ENCODE data around the gene CCDC137. TPM values are rescaled to one million over a fixed set of nuclear protein-coding genes. Genes with fewer than 3 reads are reported as not detected.

CCDC137 gene
- total and polyA plus RNA-seq, 2 of the 13 experiments (the other 11 are each of a cell fraction or from before 2014, with no cell fraction given), result 14.6 to 39.1 TPM

GRCh38 chr17:81701288-81702071 lies 34.9 kb downstream of the CCDC137 start (continued):
- TF ChIP-seq ATF3 (CRISPR knock-in tag; IDR thresholded peaks at IDR 0.05) (0 out of 2 replicates have a peak, but pooled peaks have one; percentile 4), REL (CRISPR knock-in tag; conservative IDR thresholded peaks at IDR 0.05) (no peak; the same call in 1 of the 2 replicates), IRX3 (CRISPR knock-in tag; IDR thresholded peaks at IDR 0.05; ENCODE audit: borderline replicate concordance, low read depth) (no peak), E2F1 (CRISPR knock-in tag; IDR thresholded peaks at IDR 0.05) (no peak), ZNF576 (CRISPR knock-in tag; IDR thresholded peaks at IDR 0.05) (0 out of 2 replicates have a peak, but pooled peaks have one; percentile 40), ATF6 (CRISPR knock-in tag; conservative IDR thresholded peaks at IDR 0.05) (no peak), DMAP1 (CRISPR knock-in tag; IDR thresholded peaks at IDR 0.05) (no peak), STAT5B (CRISPR knock-in tag; IDR thresholded peaks at IDR 0.05) (no peak), ZNF644 (CRISPR knock-in tag; IDR thresholded peaks at IDR 0.05; ENCODE audit: low read depth) (no peak), KLF16 (CRISPR knock-in tag; IDR thresholded peaks at IDR 0.05) (no peak), ZNF616 (CRISPR knock-in tag; IDR thresholded peaks at IDR 0.05; ENCODE audit: low read depth) (no peak), TEF (CRISPR knock-in tag; IDR thresholded peaks at IDR 0.05) (no peak), DRAP1 (CRISPR knock-in tag; IDR thresholded peaks at IDR 0.05) (no peak), ZNF839 (CRISPR knock-in tag; IDR thresholded peaks at IDR 0.05; ENCODE audit: borderline replicate concordance) (0 out of 2 replicates have a peak, but pooled peaks have one; percentile 66), KLF12 (CRISPR knock-in tag; IDR thresholded peaks at IDR 0.05; ENCODE audit: borderline replicate concordance) (peak; percentile 56; the same call in 1 of the 2 replicates), CTCF (CRISPR knock-in tag; IDR thresholded peaks at IDR 0.05) (peak; percentile 61), PITX1 (CRISPR knock-in tag; IDR thresholded peaks at IDR 0.05) (0 out of 2 replicates have a peak, but pooled peaks have one; percentile 9)
